Endothelial cell (in vitro differentiated cells): Measurements from ENCODE around the gene S100A8. TPM values are rescaled to one million over a fixed set of nuclear protein-coding genes. Genes with fewer than 3 reads are reported as not detected.

Source experiments
- DNase-seq: peaks from one replicate; pipeline ENCODE4 v3.0.0; 2021; ENCODE audit warnings: low spot score
- H3K27ac Mint-ChIP-seq: one replicate; pipeline ENCODE4 v1.8.0; 2021; ENCODE audit warnings: mixed read lengths, inconsistent platforms; ENCODE audit not compliant: unreplicated experiment
- H3K27me3 Mint-ChIP-seq: one replicate; pipeline ENCODE4 v1.8.0; 2021; ENCODE audit warnings: mild to moderate bottlenecking, moderate library complexity, mixed read lengths, inconsistent platforms; ENCODE audit not compliant: unreplicated experiment
- H3K36me3 Mint-ChIP-seq: one replicate; pipeline ENCODE4 v1.8.0; 2021; ENCODE audit warnings: mild to moderate bottlenecking, low read depth, mixed read lengths, inconsistent platforms; ENCODE audit not compliant: unreplicated experiment
- H3K4me1 Mint-ChIP-seq: one replicate; pipeline ENCODE4 v1.8.0; 2021; ENCODE audit warnings: mild to moderate bottlenecking, mixed read lengths, inconsistent platforms; ENCODE audit not compliant: unreplicated experiment
- H3K4me3 Mint-ChIP-seq: one replicate; pipeline ENCODE4 v1.8.0; 2021; ENCODE audit warnings: mild to moderate bottlenecking, mixed read lengths, inconsistent platforms; ENCODE audit not compliant: unreplicated experiment
- H3K9me3 Mint-ChIP-seq: one replicate; pipeline ENCODE4 v1.8.0; 2021; ENCODE audit warnings: mixed read lengths, inconsistent platforms; ENCODE audit not compliant: unreplicated experiment
- CTCF ChIP-seq: fragments of 200-600 bp; sonication (generic); IDR thresholded peaks from one replicate; pipeline ENCODE4 v1.5.0; 2021; ENCODE audit warnings: antibody characterized with exemption; ENCODE audit not compliant: unreplicated experiment
- total RNA-seq: library from RNA; stranded (reverse); fragmentation: NEBNext Ultra II Directional; extraction: Animal tissue kit (Norgen Biotek cat#: 25700); gene quantifications from one replicate; pipeline ENCODE4 v1.2.1, GENCODE V29; 2021; ENCODE audit not compliant: unreplicated experiment

S100A8 gene
- total RNA-seq, 1 donor from 2014 or later, result not detected

DNA sequence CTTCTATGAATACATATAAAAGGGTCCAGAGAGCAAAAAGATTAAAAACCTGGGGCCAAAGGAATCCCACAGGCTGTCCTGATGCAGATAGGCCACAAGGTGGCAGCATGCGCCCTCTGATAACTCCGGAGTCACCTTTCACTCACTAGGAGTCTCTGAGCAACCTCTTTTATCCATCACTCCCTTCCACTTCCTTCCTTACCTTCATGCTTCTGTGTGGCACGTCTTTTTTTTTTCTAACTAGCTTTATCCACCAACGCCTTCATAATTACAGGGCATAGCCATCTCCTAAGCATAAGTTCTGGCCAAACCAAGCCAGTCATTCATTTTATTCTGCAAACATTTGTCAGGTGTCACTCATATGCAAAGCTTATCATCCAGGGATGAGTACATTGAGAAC, 38.4 kb downstream of the S100A8 start:
- Mint-ChIP-seq H3K9me3 (no peaks in the 10 kb centered on the region), H3K4me1 (peaks cover 34% of the 10 kb centered on the region), H3K27me3 (peaks cover 3% of the 10 kb centered on the region), H3K36me3 (no peaks in the 10 kb centered on the region), H3K27ac (no peak overlapping the region), H3K4me3 (no peak overlapping the region)
- peak; percentile 64 for DNase-seq
- peak; percentile 89 for TF ChIP-seq CTCF

GRCh38 chr1:153350321-153350957, 40.4 kb downstream of the S100A8 start:
- no peaks in the 10 kb centered on the region for H3K9me3 Mint-ChIP-seq
- H3K4me3 Mint-ChIP-seq, result no peak overlapping the region
- peaks cover 1% of the 10 kb centered on the region for H3K27me3 Mint-ChIP-seq
- peak overlapping the region; percentile 52 for H3K27ac Mint-ChIP-seq
- DNase-seq, result no peak
- no peaks in the 10 kb centered on the region for H3K36me3 Mint-ChIP-seq
- peaks cover 32% of the 10 kb centered on the region for H3K4me1 Mint-ChIP-seq
- no peak for TF ChIP-seq CTCF

DNA sequence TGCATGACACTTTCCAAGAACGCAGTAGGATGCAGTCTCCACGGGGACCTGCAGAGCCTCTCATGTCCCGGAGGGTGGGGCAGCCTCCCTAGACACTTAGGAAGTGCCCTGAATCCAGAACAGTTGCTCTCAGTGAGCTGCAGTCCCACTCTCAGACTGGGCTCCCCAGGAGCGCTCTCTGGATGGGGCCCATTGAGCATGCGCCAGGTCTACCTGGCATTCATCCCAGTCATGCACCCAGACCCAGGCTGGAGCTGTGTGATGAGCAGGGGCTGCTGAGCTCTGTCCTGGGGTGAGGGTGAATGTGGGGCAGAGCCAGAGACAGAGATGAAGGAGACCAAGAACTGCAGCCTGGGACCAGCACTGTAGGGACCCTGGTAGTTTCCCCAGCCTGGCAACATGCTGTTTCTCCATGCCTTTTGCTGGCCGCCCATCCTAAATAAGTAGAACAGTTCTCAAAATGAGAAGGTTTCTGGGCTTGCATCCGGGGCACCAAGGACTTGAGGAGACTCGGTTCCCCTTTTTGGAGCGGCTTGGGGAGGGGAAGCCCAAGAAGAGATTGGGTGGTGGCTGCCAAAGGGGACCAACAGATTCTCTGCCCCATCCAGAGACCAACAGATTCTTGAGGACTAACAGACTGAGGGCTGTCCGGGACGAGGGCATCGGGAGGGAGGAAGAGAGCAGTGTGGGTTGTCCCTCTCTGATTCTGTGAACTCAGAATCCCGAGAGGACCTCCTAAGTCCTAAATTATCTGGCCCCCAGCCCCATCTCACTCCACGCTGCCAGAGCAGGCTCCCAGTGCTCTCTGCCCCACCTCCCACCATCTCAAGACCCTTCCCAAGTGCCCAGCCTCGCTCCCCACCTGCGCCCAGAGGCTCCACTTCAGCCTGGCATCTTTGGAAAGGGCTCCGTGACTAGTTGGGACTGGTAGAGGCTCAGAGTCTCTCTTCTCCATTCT, 41.2 kb downstream of the S100A8 start:
- H3K4me1 Mint-ChIP-seq, result peaks cover 39% of the 10 kb centered on the region
- no peak for TF ChIP-seq CTCF
- H3K9me3 Mint-ChIP-seq, result no peaks in the 10 kb centered on the region
- no peak overlapping the region for H3K27ac Mint-ChIP-seq
- H3K27me3 Mint-ChIP-seq, result peaks cover 1% of the 10 kb centered on the region
- no peaks in the 10 kb centered on the region for H3K36me3 Mint-ChIP-seq
- no peak overlapping the region for H3K4me3 Mint-ChIP-seq
- DNase-seq, result peak; percentile 2

DNA sequence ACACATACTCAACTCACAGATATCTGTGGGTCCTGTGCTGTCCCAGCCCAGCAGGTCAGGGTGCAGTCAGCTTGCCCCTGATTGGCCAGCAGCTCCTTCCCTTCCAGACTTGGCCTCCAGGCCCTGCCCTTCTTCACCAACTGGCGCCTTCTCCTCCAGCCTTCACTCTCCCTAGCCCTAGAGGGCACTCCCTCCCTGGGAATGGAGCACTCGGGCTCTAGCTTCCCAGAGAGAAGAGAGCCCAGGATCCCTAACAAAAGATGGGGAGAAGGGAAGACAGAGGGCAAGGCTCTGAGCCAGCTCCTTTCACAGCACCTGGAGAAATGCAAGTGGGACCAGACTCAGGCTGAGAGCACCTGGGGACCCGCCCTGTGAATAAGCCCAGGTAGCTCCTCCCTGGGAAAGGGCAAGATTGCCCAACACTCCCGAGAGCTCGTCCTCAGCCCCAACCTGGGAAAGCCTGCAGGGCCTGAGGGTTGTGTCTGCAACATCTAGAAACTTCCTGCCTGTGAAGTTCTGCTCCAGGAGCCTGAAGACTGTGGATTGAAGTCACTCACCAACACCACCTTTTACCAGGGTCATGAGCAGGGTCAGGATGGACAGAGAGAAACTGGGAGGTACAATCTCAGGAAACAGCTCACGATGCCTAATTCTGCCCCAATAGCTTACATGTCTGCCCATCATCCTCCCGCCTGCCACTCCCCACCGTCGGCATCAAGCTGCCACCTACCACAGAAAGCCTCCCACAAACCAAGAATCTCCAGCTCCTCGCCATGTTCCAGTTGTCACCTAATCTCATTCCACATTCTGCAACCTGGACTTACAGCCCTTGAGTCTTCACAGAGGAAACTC, 42.1 kb downstream of the S100A8 start, which contains the start of gene PGLYRP4:
TSS of gene PGLYRP4 (minus strand) at position 331 of the 852 bp plus-strand sequence. CDS start 909 bp downstream, outside the sequence.
- Mint-ChIP-seq H3K4me3 (no peak within 1 kb of the TSS), H3K4me1 (peaks cover 47% of the 10 kb centered on the region), H3K36me3 (no peaks in the 10 kb centered on the region), H3K27ac (no peak within 1 kb of the TSS), H3K27me3 (peaks cover 1% of the 10 kb centered on the region), H3K9me3 (no peaks in the 10 kb centered on the region)
- no peak for DNase-seq
- no peak for TF ChIP-seq CTCF
